CD4-positive, alpha-beta T cell (primary cell): Measurements from ENCODE around the gene PAWR. TPM values are rescaled to one million over a fixed set of nuclear protein-coding genes. Genes with fewer than 3 reads are reported as not detected.

ENCODE experiments used
- ATAC-seq: fragments of 200-7000 bp; cut with Tn5 transposase; one replicate; pipeline ENCODE4 v1.10.0; 2022; ENCODE audit warnings: mild to moderate bottlenecking; ENCODE audit not compliant: poor library complexity
- CTCF ChIA-PET: fragments of 350-600 bp; sonication (Branson Sonifier 250); formaldehyde crosslinking; loops from one replicate; lab custom pipeline; 2021; ENCODE audit warnings: antibody characterized with exemption, inconsistent platforms; lab: Charles Lee
- POLR2A ChIA-PET: fragments of 350-600 bp; sonication (Branson Sonifier 250); formaldehyde crosslinking; loops from one replicate; lab custom pipeline; 2021; ENCODE audit warnings: antibody characterized with exemption, inconsistent platforms; lab: Charles Lee
- DNase-seq, 14 experiments: peaks; one replicate each; pipeline ENCODE4 v3.0.0-alpha.2; 2013 to 2020; ENCODE audit warnings: mixed read lengths in 2 of 14
- H3K27ac ChIP-seq, 2 donors: one replicate each; pipeline versions ENCODE4 v1.5.1 to v1.7.0; 2013; ENCODE audit warnings: low read length in 2 of 2, low read depth in 1 of 2, mild to moderate bottlenecking in 1 of 2
- H3K27me3 ChIP-seq, 2 experiments: 1 replicate in 1 of 2; 2 replicates in 1 of 2; pipeline versions ENCODE4 v1.6.1 to v1.7.0; 2013; ENCODE audit warnings: low read length in 2 of 2, control low read depth in 1 of 2, mild to moderate bottlenecking in 1 of 2, moderate library complexity in 1 of 2; ENCODE audit not compliant: insufficient read depth in 2 of 2, control insufficient read depth in 1 of 2
- H3K36me3 ChIP-seq: one replicate; pipeline ENCODE4 v1.6.1; 2013; ENCODE audit warnings: low read length, control low read depth; ENCODE audit not compliant: insufficient read depth
- H3K4me1 ChIP-seq: one replicate; pipeline ENCODE4 v1.6.1; 2013; ENCODE audit warnings: low read length, control low read depth; ENCODE audit not compliant: insufficient read depth
- H3K4me3 ChIP-seq: one replicate; pipeline ENCODE4 v1.5.1; 2013; ENCODE audit warnings: mild to moderate bottlenecking, low read length, moderate library complexity
- H3K9me3 ChIP-seq, 2 experiments: 1 replicate in 1 of 2; 2 replicates in 1 of 2; pipeline versions ENCODE4 v1.6.1 to v1.7.0; 2013; ENCODE audit warnings: low read length in 2 of 2, mild to moderate bottlenecking in 2 of 2, control low read depth in 1 of 2, moderate library complexity in 1 of 2; ENCODE audit not compliant: control insufficient read depth in 1 of 2, insufficient read depth in 1 of 2
- H3K27ac Mint-ChIP-seq: one replicate; pipeline ENCODE4 v1.8.0; 2020; ENCODE audit warnings: mixed read lengths
- H3K27me3 Mint-ChIP-seq: one replicate; pipeline ENCODE4 v1.8.0; 2021; ENCODE audit warnings: mixed read lengths
- H3K36me3 Mint-ChIP-seq: one replicate; pipeline ENCODE4 v1.8.0; 2021; ENCODE audit warnings: low read depth, mixed read lengths
- H3K4me1 Mint-ChIP-seq: one replicate; pipeline ENCODE4 v1.8.0; 2021; ENCODE audit warnings: low read depth, mixed read lengths
- H3K4me3 Mint-ChIP-seq: one replicate; pipeline ENCODE4 v1.8.0; 2020; ENCODE audit warnings: mild to moderate bottlenecking, mixed read lengths
- H3K9me3 Mint-ChIP-seq: one replicate; pipeline ENCODE4 v1.8.0; 2020; ENCODE audit warnings: mixed read lengths
- CTCF ChIP-seq: fragments of 200-600 bp; IDR thresholded peaks from one replicate; pipeline ENCODE4 v1.8.0; 2022; ENCODE audit warnings: antibody characterized with exemption, mild to moderate bottlenecking
- intact Hi-C, 2 experiments: fragments of 100-400 bp; cut with DNase I in 1 of 2; cut with micrococcal nuclease in 1 of 2; formaldehyde crosslinking; loops; one replicate each; pipeline versions ENCODE4 v1.15.1 to v1.9.0; 2023 to 2025; cut with DNase I, micrococcal nuclease
- total RNA-seq, 174 experiments: library from RNA in 2 of 174; stranded (reverse) in 2 of 174; gene quantifications; one replicate each; pipeline ENCODE4 v1.2.3 and lab custom pipeline; 2021 to 2026

The PAWR gene
- total RNA-seq, 2 experiments from 2014 or later: 1.6 to 3.2 TPM

DNA sequence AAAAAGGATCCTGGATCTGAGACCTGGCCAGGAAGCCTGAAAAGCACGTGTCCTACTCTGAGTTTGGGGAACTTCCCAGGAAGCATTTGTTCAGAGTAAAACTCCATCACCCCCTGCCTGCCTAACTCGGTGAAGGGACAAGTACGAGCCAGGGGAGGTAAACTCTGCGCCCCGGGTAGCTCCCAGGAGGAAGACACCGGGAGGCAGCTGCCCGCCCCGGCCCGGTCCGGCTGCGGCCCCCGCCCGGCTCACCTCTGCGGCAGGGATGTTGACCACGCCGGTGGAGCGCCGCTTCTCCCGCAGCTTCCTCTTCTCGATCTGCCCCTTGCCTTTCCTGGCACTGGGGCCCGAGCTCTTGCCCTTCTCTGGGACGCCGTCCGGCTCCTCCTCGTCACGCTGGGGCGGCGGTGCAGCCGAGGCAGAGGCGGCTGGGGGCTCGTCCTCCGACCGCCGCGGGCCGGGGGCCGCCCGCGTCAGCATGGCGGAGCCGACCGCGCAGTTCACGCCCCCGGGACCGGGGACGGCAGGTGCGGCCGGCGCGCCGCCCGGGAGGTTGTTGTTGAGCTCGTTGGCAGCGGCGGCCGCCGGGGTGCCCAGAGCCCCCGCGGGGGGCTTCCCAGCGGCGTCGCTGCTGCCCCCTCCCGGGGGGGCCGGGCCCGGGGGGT, 1.2 kb downstream of the PAWR start:
- CTCF ChIA-PET: no interaction called here
- POLR2A ChIA-PET: no interaction called here
- Mint-ChIP-seq H3K27ac (no peak overlapping the region), H3K9me3 (no peaks in the 10 kb centered on the region), H3K36me3 (peaks cover 4% of the 10 kb centered on the region), H3K4me1 (peaks cover 28% of the 10 kb centered on the region), H3K27me3 (peaks cover 74% of the 10 kb centered on the region), H3K4me3 (peak overlapping the region; percentile 89)
- no peak for ATAC-seq
- Histone ChIP-seq H3K4me1 (peaks cover 18% of the 10 kb centered on the region), H3K27me3 (peaks cover 22 to 68% of the 10 kb centered on the region in 2 experiments), H3K36me3 (no peaks in the 10 kb centered on the region), H3K4me3 (peak overlapping the region; percentile 67), H3K27ac (no peak overlapping the region), H3K9me3 (no peaks in the 10 kb centered on the region)
- intact Hi-C loops: no loop called here
- DNase-seq: peak in 5 of 14 experiments; percentile 0 to 28 (median 5)
- no peak for TF ChIP-seq CTCF

GRCh38 chr12:79689061-79689476, 1.7 kb downstream of the PAWR start:
- Mint-ChIP-seq H3K4me1 (peaks cover 28% of the 10 kb centered on the region), H3K27ac (no peak overlapping the region), H3K4me3 (peak overlapping the region; percentile 88), H3K9me3 (no peaks in the 10 kb centered on the region), H3K27me3 (peaks cover 71% of the 10 kb centered on the region), H3K36me3 (peaks cover 4% of the 10 kb centered on the region)
- Histone ChIP-seq H3K4me3 (peak overlapping the region; percentile 44), H3K27me3 (peaks cover 22 to 70% of the 10 kb centered on the region in 2 experiments), H3K4me1 (peaks cover 18% of the 10 kb centered on the region), H3K36me3 (no peaks in the 10 kb centered on the region), H3K27ac (no peak overlapping the region), H3K9me3 (no peaks in the 10 kb centered on the region)
- ATAC-seq (no peak), DNase-seq (peak in 1 of 14 experiments; percentile 8)
- intact Hi-C loops: no loop called here
- CTCF ChIA-PET: no interaction called here
- no peak for TF ChIP-seq CTCF
- POLR2A ChIA-PET: no interaction called here

DNA sequence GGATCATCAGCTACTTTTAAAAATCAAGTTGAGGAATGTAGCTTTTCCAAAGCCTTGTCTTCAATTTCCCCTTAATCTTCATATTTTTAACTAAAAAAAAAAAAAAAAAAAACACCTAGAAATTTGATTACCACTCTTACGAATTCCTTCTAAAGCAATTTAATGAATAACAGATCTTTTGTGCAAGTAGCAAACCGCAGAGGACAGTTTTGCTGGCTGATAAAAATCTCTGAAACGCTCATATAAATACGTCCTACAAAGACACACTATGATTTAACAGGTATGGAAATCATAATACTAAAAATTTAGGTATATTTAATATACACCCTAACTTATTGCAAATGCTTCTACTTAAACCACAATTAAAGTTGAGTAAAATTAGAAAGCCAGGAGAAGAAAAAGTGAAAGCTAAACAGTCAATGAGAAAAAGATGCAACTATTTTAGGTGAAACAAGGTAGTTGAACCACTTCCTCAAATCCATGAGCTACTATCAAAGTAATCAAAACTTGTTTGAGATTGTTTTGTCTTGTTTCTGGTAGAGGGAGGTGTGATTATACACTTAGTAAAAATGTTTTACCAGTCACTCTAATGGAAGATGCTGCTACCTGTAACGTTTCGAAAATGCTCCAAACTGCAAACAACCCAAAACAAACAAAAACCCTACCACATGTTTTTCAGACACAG, 2.2 kb downstream of the PAWR start:
- Mint-ChIP-seq H3K4me3 (peak overlapping the region; percentile 88), H3K27me3 (peaks cover 68% of the 10 kb centered on the region), H3K36me3 (peaks cover 4% of the 10 kb centered on the region), H3K27ac (no peak overlapping the region), H3K9me3 (no peaks in the 10 kb centered on the region), H3K4me1 (peaks cover 28% of the 10 kb centered on the region)
- ATAC-seq: peak; percentile 16
- Histone ChIP-seq H3K4me1 (peaks cover 18% of the 10 kb centered on the region), H3K27ac (no peak overlapping the region), H3K4me3 (peak overlapping the region; percentile 44), H3K27me3 (peaks cover 22 to 67% of the 10 kb centered on the region in 2 experiments), H3K9me3 (no peaks in the 10 kb centered on the region), H3K36me3 (no peaks in the 10 kb centered on the region)
- ChIA-PET POLR2A (no interaction called here), CTCF (no interaction called here)
- intact Hi-C loops: no loop called here
- no peak for DNase-seq
- no peak for TF ChIP-seq CTCF
